ENCODE results near the gene MRPL18.

DNA sequence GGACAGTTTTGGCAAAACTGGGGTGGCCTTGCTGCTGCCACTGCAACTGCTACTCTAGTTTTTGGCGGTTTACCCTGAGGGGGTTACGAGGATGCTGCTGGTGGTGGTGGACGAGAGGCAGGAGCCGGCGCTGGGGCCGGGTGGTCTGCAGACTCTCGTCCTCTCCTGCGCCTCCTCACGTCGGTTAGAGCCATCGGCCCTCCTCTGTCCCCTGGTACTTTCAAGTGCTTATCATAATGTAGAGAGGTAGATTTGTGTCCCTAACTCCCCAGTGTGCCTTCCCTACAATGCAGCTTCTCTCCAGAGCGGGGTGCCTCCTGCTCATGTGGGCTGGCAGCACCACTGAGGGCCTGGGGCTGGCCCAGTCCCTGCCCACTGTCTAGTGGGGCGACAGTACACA lies 35.7 kb downstream of the MRPL18 start:
- TF ChIP-seq, protein P1, sequence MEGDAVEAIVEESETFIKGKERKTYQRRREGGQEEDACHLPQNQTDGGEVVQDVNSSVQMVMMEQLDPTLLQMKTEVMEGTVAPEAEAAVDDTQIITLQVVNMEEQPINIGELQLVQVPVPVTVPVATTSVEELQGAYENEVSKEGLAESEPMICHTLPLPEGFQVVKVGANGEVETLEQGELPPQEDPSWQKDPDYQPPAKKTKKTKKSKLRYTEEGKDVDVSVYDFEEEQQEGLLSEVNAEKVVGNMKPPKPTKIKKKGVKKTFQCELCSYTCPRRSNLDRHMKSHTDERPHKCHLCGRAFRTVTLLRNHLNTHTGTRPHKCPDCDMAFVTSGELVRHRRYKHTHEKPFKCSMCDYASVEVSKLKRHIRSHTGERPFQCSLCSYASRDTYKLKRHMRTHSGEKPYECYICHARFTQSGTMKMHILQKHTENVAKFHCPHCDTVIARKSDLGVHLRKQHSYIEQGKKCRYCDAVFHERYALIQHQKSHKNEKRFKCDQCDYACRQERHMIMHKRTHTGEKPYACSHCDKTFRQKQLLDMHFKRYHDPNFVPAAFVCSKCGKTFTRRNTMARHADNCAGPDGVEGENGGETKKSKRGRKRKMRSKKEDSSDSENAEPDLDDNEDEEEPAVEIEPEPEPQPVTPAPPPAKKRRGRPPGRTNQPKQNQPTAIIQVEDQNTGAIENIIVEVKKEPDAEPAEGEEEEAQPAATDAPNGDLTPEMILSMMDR (conservative IDR thresholded peaks at IDR 0.05 in 1 of 2, IDR thresholded peaks at IDR 0.05 in 1 of 2; ENCODE audit: low read depth in 1 of 2, low read length in 2 of 2), result no peak
- no peak for TF ChIP-seq EZH2 (IDR thresholded peaks at IDR 0.05; ENCODE audit: low read length, missing control alignments)

All from fibroblast of lung (primary cell).